Lung (tissue), 12 donors: ENCODE data around the gene POR. TPM values are rescaled to one million over a fixed set of nuclear protein-coding genes. Genes with fewer than 3 reads are reported as not detected.

Experiments
- ATAC-seq: fragments of 200-7000 bp; cut with Tn5 transposase; one replicate; pipeline ENCODE4 v1.9.1; 2020; ENCODE audit warnings: moderate number of reproducible peaks; ENCODE audit not compliant: insufficient read depth, low FRiP score
- DNase-seq, 3 donors: peaks; one replicate each; pipeline ENCODE4 v3.0.0-alpha.2; 2013 to 2017
- H3K27ac ChIP-seq, 2 donors: one replicate each; pipeline ENCODE4 v1.5.1; 2013; ENCODE audit warnings: mild to moderate bottlenecking in 2 of 2, moderate library complexity in 2 of 2, control low read depth in 1 of 2, inconsistent platforms in 1 of 2, low read depth in 1 of 2, low read length in 1 of 2
- H3K27me3 ChIP-seq, 3 donors: one replicate each; pipeline ENCODE4 v1.5.1; 2013; ENCODE audit warnings: low read length in 2 of 3; ENCODE audit not compliant: control insufficient read depth in 3 of 3, insufficient read depth in 3 of 3
- H3K36me3 ChIP-seq, 4 donors: one replicate each; pipeline ENCODE4 v1.5.1; 2013; ENCODE audit warnings: low read length in 4 of 4, mild to moderate bottlenecking in 1 of 4, moderate library complexity in 1 of 4; ENCODE audit not compliant: control insufficient read depth in 4 of 4, insufficient read depth in 4 of 4
- H3K4me1 ChIP-seq, 5 donors: one replicate each; pipeline ENCODE4 v1.5.1; 2013; ENCODE audit warnings: low read length in 5 of 5, mild to moderate bottlenecking in 2 of 5, moderate library complexity in 1 of 5; ENCODE audit not compliant: control insufficient read depth in 5 of 5, insufficient read depth in 5 of 5
- H3K4me3 ChIP-seq: one replicate; pipeline ENCODE4 v1.5.1; 2013; ENCODE audit warnings: mild to moderate bottlenecking, control low read depth, moderate library complexity
- H3K9ac ChIP-seq, 2 donors: one replicate each; pipeline ENCODE4 v1.5.1; 2013; ENCODE audit warnings: low read length in 2 of 2, control low read depth in 1 of 2; ENCODE audit not compliant: insufficient read depth in 1 of 2
- H3K9me3 ChIP-seq, 4 donors: one replicate each; pipeline ENCODE4 v1.5.1; 2013; ENCODE audit warnings: low read length in 3 of 4, mild to moderate bottlenecking in 1 of 4, moderate library complexity in 1 of 4; ENCODE audit not compliant: control insufficient read depth in 4 of 4, insufficient read depth in 3 of 4
- WGBS, 2 donors: extraction: QIAGEN DNeasy Blood & Tissue Kit; methylation state at CpG; one replicate each; pipeline ENCODE4 v1.1.7; 2013; 5-methylcytosine and 5-hydroxymethylcytosine counted together
- polyA plus RNA-seq, 2 donors: library from polyadenylated mRNA; stranded (reverse); fragments of 200-250 nt; gene quantifications; one replicate each; pipeline ENCODE4 v1.2.1, GENCODE V29; 2013
- total RNA-seq, 2 donors: library from RNA; depleted of rRNA in 1 of 2; stranded (reverse); fragments of >200 nt in 1 of 2; gene quantifications; one replicate each; pipeline ENCODE4 v1.2.1, GENCODE V29; 2014 to 2021
- TF ChIP-seq, protein P1 (sequence below): IDR thresholded peaks from 2 replicates; pipeline ENCODE4 v1.5.1; 2012; ENCODE audit warnings: mild to moderate bottlenecking; ENCODE audit errors: control extremely low read depth, extremely low read depth
- donor health status: control.
- donor health status: control.
- donor health status: Bipolar disorder and iron deficiency.
- donor health status: healthy.
- donor health status: DM: yes; HTN: yes; CAD: no.

POR gene
- total and polyA plus RNA-seq, 4 donors: 111 to 305 (median 264) TPM

GRCh38 chr7:75985518-75986146 is 70.7 kb downstream of the POR start:
- no peaks in the 10 kb centered on the region for H3K9me3 ChIP-seq
- TF ChIP-seq, protein P1, sequence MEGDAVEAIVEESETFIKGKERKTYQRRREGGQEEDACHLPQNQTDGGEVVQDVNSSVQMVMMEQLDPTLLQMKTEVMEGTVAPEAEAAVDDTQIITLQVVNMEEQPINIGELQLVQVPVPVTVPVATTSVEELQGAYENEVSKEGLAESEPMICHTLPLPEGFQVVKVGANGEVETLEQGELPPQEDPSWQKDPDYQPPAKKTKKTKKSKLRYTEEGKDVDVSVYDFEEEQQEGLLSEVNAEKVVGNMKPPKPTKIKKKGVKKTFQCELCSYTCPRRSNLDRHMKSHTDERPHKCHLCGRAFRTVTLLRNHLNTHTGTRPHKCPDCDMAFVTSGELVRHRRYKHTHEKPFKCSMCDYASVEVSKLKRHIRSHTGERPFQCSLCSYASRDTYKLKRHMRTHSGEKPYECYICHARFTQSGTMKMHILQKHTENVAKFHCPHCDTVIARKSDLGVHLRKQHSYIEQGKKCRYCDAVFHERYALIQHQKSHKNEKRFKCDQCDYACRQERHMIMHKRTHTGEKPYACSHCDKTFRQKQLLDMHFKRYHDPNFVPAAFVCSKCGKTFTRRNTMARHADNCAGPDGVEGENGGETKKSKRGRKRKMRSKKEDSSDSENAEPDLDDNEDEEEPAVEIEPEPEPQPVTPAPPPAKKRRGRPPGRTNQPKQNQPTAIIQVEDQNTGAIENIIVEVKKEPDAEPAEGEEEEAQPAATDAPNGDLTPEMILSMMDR: no peak
- no peak for ATAC-seq
- WGBS, 2 donors: 89 to 93% methylated on average over 38 to 41 of the region's 41 CpGs
- H3K27ac ChIP-seq: no peak overlapping the region
- H3K4me1 ChIP-seq: peaks cover 0 to 11% (median 4%) of the 10 kb centered on the region in 5 donors
- no peak overlapping the region for H3K9ac ChIP-seq
- peaks cover 3 to 74% (median 19%) of the 10 kb centered on the region in 4 donors for H3K36me3 ChIP-seq
- no peaks in the 10 kb centered on the region for H3K27me3 ChIP-seq
- DNase-seq: no peak
- no peak overlapping the region for H3K4me3 ChIP-seq

DNA sequence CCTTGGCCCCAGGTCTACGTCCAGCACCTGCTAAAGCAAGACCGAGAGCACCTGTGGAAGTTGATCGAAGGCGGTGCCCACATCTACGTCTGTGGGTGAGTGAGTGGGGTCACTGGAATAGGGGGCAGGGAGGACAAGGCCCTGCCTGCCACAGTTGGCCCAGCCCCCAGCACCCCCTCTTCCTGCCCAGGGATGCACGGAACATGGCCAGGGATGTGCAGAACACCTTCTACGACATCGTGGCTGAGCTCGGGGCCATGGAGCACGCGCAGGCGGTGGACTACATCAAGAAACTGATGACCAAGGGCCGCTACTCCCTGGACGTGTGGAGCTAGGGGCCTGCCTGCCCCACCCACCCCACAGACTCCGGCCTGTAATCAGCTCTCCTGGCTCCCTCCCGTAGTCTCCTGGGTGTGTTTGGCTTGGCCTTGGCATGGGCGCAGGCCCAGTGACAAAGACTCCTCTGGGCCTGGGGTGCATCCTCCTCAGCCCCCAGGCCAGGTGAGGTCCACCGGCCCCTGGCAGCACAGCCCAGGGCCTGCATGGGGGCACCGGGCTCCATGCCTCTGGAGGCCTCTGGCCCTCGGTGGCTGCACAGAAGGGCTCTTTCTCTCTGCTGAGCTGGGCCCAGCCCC is 71.3 kb downstream of the POR start:
- H3K27me3 ChIP-seq: no peaks in the 10 kb centered on the region
- TF ChIP-seq, protein P1: no peak
- H3K4me1 ChIP-seq: peaks cover 0 to 13% (median 4%) of the 10 kb centered on the region in 5 donors
- WGBS, 2 donors: 88 to 95% methylated on average over 18 to 20 of the region's 20 CpGs
- H3K4me3 ChIP-seq: no peak overlapping the region
- no peak for DNase-seq
- ATAC-seq: no peak
- H3K36me3 ChIP-seq: peaks cover 3 to 67% (median 17%) of the 10 kb centered on the region in 4 donors
- no peaks in the 10 kb centered on the region for H3K9me3 ChIP-seq
- no peak overlapping the region for H3K27ac ChIP-seq
- no peak overlapping the region for H3K9ac ChIP-seq

DNA sequence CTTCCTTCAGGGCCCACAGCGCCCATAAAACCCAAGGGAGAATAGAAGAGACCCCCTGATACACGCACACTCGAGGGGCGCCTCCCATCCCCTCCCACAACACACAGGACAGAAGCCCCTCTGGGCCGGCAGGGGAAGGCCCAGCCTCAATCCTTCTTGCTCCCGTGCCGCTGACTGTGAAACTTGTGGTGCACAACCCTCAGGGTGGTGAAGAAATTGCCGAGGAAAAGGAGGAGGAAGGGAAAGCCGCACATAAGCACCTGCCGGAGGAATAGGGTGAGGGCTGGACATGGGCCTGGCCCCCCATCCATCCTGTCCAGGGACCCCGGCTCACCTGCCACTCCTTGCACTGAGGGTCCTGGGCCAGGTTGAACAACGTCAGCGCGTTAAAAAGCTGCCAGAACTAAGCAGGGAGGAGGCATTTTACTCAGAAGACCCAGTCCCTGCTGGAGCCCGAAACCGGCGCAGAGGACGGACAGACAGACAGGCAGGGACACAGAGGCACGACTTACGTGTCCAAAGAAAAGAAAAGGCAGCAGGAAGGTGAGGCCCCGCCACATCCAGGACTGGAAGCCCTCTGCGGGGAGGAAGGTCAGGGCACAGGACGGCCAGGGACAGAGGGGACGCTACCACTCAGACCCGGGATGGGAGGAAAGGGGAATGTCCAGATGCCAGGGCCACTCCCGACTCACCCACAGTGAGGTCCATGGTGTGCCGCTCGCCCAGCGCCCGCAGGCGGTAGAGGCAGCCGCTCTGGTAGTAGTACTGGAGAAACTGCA is 72.3 kb downstream of the POR start:
- TF ChIP-seq, protein P1: no peak
- Histone ChIP-seq H3K4me3 (no peak overlapping the region), H3K27me3 (no peaks in the 10 kb centered on the region), H3K36me3 (peaks cover 3 to 58% (median 13%) of the 10 kb centered on the region in 4 donors), H3K27ac (no peak overlapping the region), H3K9ac (no peak overlapping the region), H3K4me1 (peaks cover 0 to 13% (median 4%) of the 10 kb centered on the region in 5 donors), H3K9me3 (no peaks in the 10 kb centered on the region)
- DNase-seq: no peak
- ATAC-seq: no peak
- 94 to 95% methylated on average over 31 to 32 of the region's 32 CpGs for WGBS, 2 donors
